Activated T-cell treated with anti-CD3 and anti-CD28 coated beads, Interleukin-2, amount 50 U/mL, for 1 hour (primary cell): ENCODE results near the gene SNX24.
"Not testable (repeated sequence)": the region's sequence is repeated elsewhere in the genome, so short reads cannot be mapped to it uniquely, and the experiment has no call there.

Experiments
- DNase-seq: peaks from one replicate; pipeline ENCODE4 v3.0.0-alpha.2; 2020

Gene SNX24

DNA sequence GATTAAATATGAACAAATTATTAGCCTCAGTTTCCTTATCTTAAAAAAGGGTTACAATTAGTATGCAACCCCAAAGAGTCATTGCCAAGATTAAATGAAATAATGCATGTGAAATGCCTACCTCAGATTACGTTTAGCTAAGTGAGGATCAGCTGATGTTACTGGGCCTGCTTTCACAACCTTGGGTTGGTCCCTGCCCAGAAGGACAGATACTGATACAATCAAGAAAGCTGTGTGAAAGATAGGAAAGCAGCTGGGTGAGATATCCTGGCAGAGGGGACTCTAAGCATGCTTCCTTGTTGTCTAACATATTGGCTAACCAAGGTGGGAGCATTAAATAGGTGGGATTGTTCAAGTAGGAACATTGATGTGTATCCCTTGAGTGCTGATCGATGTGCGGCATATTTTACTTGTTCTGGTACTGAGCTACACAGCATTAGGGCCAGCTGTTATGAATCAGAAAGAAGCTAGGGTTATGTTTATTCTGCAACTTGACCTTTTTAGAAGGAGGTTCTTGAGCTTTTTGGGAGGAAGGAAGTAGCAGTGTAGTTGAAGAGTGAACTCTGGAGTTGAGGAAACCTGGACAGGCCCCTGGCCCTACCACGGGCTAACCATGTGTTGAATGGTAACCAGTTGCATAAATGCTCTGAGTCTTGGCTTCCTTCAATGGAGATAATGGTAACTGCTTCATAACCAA lies 28.9 kb downstream of the SNX24 start:
- no peak for DNase-seq

DNA sequence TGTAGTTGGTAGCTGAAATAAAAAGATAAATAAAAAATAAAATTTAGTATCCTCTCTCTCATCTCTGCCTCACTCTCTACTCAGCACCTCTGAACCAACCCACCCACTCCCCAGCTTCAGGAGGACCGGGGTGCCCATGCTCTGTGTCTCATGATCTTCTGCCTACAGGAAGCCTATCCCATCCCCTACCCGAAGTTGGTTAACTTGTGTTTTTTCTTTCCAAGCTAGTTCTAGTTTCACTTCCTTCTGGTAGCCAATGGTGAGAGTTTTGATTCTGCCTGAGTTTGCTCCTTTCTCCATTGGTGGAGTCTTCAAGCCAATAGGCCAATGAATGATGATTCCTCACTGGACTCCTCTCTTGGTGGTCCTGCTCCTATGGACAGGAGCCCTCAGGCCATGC lies 32.1 kb downstream of the SNX24 start:
- DNase-seq: no peak

GRCh38 chr5:122879076-122879475 lies 33.7 kb downstream of the SNX24 start:
- DNase-seq: no peak

DNA sequence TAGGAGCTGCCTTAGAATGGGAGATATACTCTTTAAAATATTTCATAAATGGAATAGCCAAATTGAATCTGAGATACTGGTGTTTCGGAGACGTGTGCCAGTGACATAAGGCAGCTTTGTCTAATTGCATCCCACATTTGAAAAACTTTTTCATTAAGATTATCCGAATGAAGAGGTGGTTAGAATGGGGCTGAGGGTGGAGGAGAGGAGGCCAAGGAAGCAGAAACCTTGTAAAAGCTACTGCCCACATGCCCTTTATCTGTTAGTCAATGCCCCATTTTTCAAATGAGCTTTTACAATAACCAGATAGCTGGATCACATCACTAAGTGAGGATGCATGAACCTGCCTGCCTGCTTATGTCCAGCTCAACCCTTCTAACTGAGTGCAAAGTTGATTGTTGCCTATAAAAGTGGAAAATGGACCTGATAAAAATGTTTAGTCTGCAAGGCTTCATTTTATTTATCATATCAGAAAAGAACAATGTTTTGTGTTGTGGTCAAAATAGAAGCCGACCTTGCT lies 34.8 kb downstream of the SNX24 start:
- DNase-seq: no peak

GRCh38 chr5:122880749-122881148 lies 35.3 kb downstream of the SNX24 start:
- no peak for DNase-seq

GRCh38 chr5:122882831-122883230 lies 37.4 kb downstream of the SNX24 start:
- no peak for DNase-seq

DNA sequence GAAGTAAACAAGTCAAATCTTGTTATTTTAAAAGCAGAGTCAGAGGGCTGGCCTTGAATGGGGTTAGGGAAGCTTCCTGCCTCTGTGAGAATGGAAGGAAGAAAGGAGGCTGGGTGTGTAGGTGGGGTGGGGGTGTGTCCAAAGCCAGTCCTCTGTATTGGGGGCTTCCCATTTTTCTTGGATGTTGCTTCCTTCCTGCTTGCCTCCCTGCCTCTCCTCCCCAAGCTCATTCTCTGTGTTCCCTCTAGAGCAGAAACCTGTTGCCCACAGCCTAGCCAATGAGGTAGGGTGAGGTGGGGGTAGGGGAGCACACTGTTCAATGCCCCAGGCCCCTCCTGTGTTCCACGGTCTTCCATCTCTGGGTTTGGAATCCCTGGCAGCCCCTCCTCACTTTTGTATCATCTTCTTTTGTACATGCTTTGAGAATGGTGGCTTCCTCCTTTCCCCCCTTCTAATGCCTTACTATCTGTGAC lies 39.7 kb downstream of the SNX24 start:
- DNase-seq: no peak

GRCh38 chr5:122885891-122886290 lies 40.5 kb downstream of the SNX24 start:
- no peak for DNase-seq

DNA sequence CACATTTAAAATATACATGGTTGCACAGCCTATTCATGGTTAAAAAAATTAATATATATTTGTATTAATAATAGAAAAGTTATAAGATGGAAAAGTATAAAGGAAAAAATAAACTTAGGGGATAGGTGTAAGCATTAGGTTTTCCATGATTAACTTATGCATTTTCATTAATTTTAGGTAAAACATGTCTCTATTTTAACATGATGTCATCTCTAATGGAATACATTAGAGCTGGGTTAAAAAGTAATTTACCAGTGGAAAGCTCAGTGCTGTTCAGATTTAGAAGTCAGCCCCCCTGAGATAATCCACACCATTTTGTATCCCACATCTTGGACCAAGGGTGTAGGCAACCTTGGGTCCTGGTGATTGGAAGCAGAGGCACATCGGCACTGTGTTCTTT lies 49.7 kb downstream of the SNX24 start:
- DNase-seq: no peak

DNA sequence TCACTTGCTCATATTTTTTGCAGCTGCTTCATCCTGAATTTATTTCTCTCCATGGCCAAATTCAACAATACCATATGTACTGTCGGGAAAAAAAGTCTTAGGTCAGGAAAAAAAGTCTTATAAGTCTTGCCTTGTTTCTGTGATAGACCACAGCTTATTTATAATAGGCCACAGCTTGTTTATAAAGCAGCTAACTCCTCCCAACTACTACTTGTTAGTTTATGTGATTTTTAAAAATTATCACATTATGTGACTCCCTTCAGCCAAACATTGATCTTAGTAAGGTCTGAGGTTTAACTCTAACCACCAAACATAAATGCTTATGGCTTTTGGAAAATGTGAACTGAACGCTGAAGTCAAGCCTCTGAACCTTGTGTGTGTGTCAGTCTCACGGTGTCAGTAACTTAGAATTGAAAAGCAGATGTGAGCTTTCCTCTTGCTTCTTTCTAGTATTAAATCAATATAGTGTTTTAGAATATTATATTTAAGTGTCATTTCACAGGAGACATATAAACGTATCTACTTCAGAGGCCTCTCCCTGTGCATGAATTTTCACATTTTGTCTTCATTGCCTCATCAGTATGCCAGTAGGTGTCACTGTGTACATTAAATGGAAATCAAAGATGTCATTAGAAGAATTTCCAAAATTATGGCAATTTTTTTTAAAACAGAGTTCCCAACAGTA lies 51.3 kb downstream of the SNX24 start:
- no peak for DNase-seq

- DNase-seq: no peak
These were observed 51.8 kb downstream of the SNX24 start for GRCh38 chr5:122897283-122897602.

DNA sequence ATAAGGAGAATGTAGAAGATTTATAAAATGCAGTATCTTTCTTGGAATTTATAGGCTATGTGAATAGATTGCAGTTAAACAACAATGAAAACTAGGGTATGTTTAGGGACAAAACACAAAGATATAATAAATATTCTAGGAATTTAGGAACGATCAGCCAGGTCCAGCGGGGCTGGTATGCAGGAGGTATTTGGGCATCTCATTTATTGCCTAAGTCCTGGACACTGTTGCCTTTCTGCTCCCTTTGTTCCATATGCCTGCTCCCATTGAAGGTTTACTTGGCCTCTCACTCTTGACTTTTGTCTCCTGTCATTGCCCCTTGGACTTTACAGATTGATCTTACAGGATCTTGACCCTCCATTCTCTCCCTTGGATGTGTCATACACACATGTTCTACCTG lies 55.9 kb downstream of the SNX24 start:
- no peak for DNase-seq

- DNase-seq: no peak
These were observed 56.9 kb downstream of the SNX24 start for GRCh38 chr5:122902263-122902662.

DNA sequence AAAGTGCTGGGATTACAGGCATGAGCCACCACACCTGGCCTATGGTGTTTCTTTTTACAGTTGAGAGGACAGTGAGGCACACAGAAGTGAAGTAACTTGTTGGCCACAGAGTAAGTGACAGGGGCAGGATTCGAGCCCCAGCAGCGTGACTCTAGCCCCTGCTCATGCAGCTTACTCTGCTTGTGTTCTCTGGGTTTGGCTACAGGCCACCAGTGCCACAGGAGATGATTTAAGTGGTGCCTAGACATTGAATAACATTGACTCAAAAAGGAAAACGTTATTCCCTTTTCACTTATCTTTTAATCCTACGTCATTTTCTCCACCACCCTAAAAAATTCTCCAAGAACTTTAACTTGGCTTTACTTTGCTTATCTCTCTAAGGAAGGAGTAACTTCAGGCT lies 61.4 kb downstream of the SNX24 start:
- no peak for DNase-seq

DNA sequence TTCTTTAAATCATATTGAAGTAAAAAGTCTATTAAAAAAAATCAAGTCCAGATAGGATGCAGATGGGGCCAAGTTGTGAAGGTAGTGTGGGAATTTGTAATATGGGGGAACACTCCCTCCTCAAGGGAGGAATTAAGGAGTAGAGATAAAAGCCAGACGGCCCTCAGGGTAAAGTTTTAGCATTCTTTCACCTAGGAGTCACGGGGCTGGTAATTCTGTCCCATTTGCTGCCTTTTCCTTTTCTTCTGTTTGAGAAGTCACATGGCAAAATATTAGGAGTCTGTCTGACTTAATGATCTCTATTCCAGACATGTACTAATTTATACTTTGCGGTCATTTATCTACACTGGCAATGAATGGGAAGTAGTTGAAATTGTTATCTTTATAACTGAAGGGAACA lies 61.9 kb downstream of the SNX24 start:
- no peak for DNase-seq

DNA sequence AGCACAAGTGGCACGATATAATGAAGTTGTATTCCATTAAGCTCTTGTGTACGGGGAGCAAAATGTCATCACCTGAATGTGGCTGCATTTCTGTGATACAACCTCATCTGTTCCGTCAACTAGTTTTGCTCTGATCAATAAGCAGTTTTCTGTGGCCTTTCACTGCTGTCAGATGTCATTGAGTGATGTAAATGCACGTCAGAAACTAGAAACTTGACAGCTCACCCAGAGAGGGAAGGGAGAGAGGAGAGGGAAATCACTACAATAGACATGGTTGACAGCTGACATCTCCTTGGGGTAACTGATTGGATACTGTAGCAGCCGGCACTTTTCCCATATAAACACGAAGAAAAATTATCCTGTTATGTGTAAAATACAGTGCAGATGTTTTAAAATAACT lies 62.7 kb downstream of the SNX24 start:
- no peak for DNase-seq

GRCh38 chr5:122908662-122909061 lies 63.2 kb downstream of the SNX24 start:
- DNase-seq: no peak

DNA sequence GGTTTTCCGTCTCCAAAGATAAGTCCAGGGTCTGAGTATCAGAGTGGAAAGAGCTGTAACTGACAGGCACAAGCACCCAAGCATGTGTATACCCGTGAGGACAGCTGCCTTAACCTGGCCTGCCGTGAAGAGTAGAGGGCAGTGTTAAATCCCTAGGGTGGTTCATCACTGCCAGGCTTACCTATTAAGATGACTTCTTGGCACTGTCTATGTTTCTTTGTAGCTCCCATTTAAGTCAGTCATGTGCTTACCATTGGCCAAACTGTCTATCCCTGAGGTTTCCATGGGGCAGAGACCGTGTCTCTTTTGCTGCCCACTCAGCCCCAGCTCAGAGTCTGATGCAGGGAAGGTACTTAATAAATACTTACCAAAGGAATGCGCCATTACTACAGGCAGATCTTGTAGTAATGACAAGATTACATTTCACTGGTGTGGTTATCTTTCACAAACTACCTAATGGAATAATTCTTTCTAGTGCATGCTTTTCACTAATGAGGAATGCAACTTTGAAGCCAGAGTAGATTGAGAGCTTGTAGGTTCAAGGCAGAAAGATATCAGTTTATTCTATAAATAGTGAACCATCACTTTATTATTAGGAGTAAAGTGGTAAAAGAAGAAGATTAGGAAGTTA lies 64.2 kb downstream of the SNX24 start:
- no peak for DNase-seq

DNA sequence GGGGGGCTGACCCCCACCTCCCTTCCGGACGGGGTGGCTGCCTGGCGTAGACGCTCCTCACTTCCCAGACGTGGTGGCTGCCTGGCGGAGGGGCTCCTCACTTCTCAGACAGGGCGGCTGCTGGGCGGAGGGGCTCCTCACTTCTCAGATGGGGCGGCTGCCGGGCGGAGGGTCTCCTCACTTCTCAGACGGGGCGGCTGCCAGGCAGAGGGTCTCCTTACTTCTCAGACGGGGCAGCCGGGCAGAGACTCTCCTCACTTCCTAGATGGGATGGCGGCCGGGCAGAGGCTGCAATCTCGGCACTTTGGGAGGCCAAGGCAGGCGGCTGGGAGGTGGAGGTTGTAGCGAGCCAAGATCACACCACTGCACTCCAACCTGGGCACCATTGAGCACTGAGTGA lies 68.0 kb downstream of the SNX24 start:
- not testable (repeated sequence) for DNase-seq

- DNase-seq: no peak
These were observed 70.5 kb downstream of the SNX24 start for GRCh38 chr5:122915717-122916461.

GRCh38 chr5:122916490-122916889 lies 71.1 kb downstream of the SNX24 start:
- DNase-seq: no peak

DNA sequence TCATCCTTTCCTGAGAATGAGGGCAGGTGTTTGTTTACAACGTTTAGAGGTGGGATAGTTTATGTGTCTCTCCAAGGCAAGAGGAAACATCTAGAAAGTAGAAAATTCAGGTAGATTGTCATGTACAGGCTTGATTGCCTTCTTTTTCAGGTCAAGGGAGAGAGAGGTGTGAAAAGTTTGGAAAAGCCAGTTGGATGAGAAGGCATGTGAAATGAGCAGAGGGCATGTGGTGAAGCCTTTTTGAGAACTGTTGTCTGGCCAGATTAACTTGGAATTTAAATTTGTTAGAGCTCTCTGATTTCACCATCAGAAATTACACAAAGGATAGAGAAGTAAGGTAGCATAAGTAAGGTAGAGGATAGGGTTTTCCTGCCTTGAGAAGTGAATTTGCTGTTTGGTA lies 74.6 kb downstream of the SNX24 start:
- DNase-seq: no peak

DNA sequence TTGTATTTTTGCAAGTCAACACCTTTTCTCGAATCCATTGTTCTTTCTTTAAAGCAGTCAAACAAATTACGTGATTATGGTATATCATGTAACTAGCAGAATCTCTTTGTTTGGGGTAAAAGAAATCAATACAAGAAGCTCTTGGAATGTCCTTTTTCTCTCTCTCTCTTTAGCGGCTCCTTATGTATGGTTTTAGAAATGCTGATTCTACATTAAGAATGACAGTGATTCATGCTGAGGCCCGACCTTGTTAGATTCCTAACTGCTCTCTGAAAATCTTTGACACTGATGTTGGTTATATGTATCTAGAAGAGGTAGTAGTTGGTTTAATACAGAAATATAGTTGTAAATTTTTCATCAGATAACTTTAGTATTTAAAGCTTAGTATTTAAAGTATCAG lies 76.4 kb downstream of the SNX24 start:
- DNase-seq: no peak

DNA sequence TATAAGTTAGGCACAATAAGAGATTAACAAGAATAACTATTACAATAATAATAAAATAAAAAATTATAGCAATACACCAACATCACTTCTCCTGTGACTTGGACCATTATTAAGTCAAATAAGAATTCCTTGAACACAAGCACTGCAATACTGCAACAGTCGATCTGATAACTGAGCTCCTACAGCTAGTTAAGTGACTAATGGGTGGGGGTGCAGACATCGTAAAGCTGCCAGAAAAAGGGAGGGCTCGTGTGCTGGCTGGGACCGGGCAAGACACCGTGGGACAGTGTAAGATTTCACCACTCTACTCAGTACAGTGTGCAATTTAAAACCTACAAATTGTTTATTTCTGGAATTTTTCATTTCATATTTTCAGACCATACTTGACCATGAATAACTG lies 78.8 kb downstream of the SNX24 start:
- no peak for DNase-seq
